ENCODE data around the gene CFAP57. TPM values are rescaled to one million over a fixed set of nuclear protein-coding genes. Genes with fewer than 3 reads are reported as not detected.

Gene CFAP57
- 0.11 and 0.15 TPM in 2 replicates for total RNA-seq (2014; rRNA removed; shearing (Covaris generic))

GRCh38 chr1:43171876-43172526 is at the start of gene CFAP57, which contains the start of gene EBNA1BP2:
Gene CFAP57 (plus strand): TSS chr1:43172330. CDS start chr1:43172754, 424 bp downstream.
Gene EBNA1BP2 (minus strand): TSS chr1:43172290. CDS start chr1:43172118, 172 bp downstream.

GRCh38 chr1:43269627-43270375 is 97.7 kb downstream of the CFAP57 start, which contains the start of gene TMEM125:
Gene TMEM125 (plus strand): TSS chr1:43269983. CDS start chr1:43272723, 2,740 bp downstream.

GRCh38 chr1:43285269-43285990 is 113.3 kb downstream of the CFAP57 start, which contains the start of gene C1orf210:
Gene C1orf210 (minus strand): TSS chr1:43285581. CDS start chr1:43283270, 2,311 bp downstream.

GRCh38 chr1:43300378-43301094 is 128.4 kb downstream of the CFAP57 start, which contains the start of gene TIE1:
Gene TIE1 (plus strand): TSS chr1:43300982. CDS start chr1:43301072, 90 bp downstream.

Small RNAs within 50 kb of the gene (small RNA-seq; reads per million reads assigned to genes)
- gene RNA5SP46, result not detected

Other genes starting within 250 kb of the CFAP57 start
- 204 and 221 TPM in 2 replicates for gene SLC2A1, start 213.5 kb upstream of the CFAP57 start, total RNA-seq (2014; rRNA removed; shearing (Covaris generic))
- 322 and 328 TPM in 2 replicates for gene EBNA1BP2, start within 50 bp of the CFAP57 start, total RNA-seq (2014; rRNA removed; shearing (Covaris generic))
- not detected in 2 replicates for gene TMEM125, start 97.7 kb downstream of the CFAP57 start, total RNA-seq (2014; rRNA removed; shearing (Covaris generic))
- gene C1orf210, start 113.3 kb downstream of the CFAP57 start, total RNA-seq (2014; rRNA removed; shearing (Covaris generic)), result not detected in 2 replicates
- 4.5 and 6.1 TPM in 2 replicates for gene TIE1, start 128.7 kb downstream of the CFAP57 start, total RNA-seq (2014; rRNA removed; shearing (Covaris generic))
- 1.7 TPM in 1 of 2 replicates, not detected in the other for gene MPL, start 165.5 kb downstream of the CFAP57 start, total RNA-seq (2014; rRNA removed; shearing (Covaris generic))
- gene CDC20, start 186.7 kb downstream of the CFAP57 start, total RNA-seq (2014; rRNA removed; shearing (Covaris generic)), result 194 and 201 TPM in 2 replicates
- gene ELOVL1, start 195.7 kb downstream of the CFAP57 start, total RNA-seq (2014; rRNA removed; shearing (Covaris generic)), result 47.2 and 57.5 TPM in 2 replicates
- 70.4 and 73.0 TPM in 2 replicates for gene MED8, start 217.5 kb downstream of the CFAP57 start, total RNA-seq (2014; rRNA removed; shearing (Covaris generic))
- gene SZT2, start 217.6 kb downstream of the CFAP57 start, total RNA-seq (2014; rRNA removed; shearing (Covaris generic)), result 19.8 and 30.1 TPM in 2 replicates

Measured in A375 (cell line).